Keratinocyte (primary cell): ENCODE results near the gene ENG.
"Not testable (repeated sequence)": the region's sequence is repeated elsewhere in the genome, so short reads cannot be mapped to it uniquely, and the experiment has no call there.

Experiments used
- CTCF ChIP-seq, 3 experiments: IDR thresholded peaks in 1 of 3; conservative IDR thresholded peaks in 1 of 3; optimal IDR thresholded peaks in 1 of 3; 2 replicates in 2 of 3; 3 replicates in 1 of 3; pipeline versions ENCODE3 to v1.5.1; 2011; ENCODE audit warnings: low read length in 3 of 3, mild to moderate bottlenecking in 3 of 3, moderate library complexity in 2 of 3, control low read depth in 1 of 3, inconsistent platforms in 1 of 3; ENCODE audit not compliant: insufficient read depth in 2 of 3; ENCODE audit errors: extremely low read depth in 1 of 3
- EZH2 ChIP-seq: IDR thresholded peaks from one replicate; pipeline ENCODE4 v1.6.1; 2012; ENCODE audit warnings: inconsistent platforms, mild to moderate bottlenecking, low read length, moderate library complexity

GRCh38 chr9:127881715-127882114, 27.3 kb upstream of the ENG start:
- TF ChIP-seq EZH2; CTCF (optimal IDR thresholded peaks at IDR 0.05 in 1 of 3, IDR thresholded peaks at IDR 0.05 in 1 of 3, conservative IDR thresholded peaks at IDR 0.05 in 1 of 3; ENCODE audit: extremely low read depth in 1 of 3, insufficient read depth in 2 of 3, low read length in 3 of 3): not testable (repeated sequence)
